ENCODE data around the gene NOS1.

DNA sequence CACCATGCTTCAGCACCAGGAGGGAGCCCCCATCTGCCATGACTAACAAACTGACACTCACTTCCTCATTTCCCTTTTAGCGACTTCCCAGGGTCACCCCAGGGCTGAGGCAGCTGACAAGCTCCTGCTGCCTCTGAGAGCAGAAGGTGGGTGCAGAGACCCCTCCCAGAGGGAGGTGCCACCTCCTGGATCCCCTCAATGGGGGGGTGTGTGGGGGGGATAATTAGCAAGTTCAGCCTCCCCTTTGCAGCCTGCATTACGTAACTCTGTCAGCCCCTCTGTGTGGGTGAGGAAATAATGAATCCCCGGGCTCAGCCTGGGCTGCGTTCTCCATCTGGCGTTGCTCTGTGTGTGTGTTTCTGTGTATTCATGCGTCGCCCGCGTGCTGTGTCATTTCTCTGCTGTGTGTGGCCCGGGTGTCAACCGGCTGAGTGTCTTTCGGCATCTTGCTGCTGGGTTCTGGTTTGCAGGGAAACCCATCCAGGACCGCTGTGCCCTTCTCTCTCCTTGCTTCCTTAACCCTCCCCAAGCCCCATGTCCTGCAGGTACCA lies 28.0 kb downstream of the NOS1 start:
- TF ChIP-seq CTCF (IDR thresholded peaks at IDR 0.05; ENCODE audit: extremely low read depth in 1 of 2, insufficient read depth in 1 of 2, low read depth in 1 of 2, low read length in 2 of 2) (no peak), POLR2A (IDR thresholded peaks at IDR 0.05; ENCODE audit: low read depth, low read length) (no peak), EZH2 (IDR thresholded peaks at IDR 0.05; ENCODE audit: borderline replicate concordance, low read depth, low read length, severe bottlenecking) (no peak), FOS (IDR thresholded peaks at IDR 0.05; ENCODE audit: borderline replicate concordance, insufficient read depth, low read length) (no peak)
- TF ChIP-seq, protein P1, sequence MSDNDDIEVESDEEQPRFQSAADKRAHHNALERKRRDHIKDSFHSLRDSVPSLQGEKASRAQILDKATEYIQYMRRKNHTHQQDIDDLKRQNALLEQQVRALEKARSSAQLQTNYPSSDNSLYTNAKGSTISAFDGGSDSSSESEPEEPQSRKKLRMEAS (IDR thresholded peaks at IDR 0.05; ENCODE audit: insufficient read depth, insufficient read length): no peak

Data from endothelial cell of umbilical vein (primary cell).